ENCODE data around the gene KDM4C. TPM values are rescaled to one million over a fixed set of nuclear protein-coding genes. Genes with fewer than 3 reads are reported as not detected.

KDM4C gene
- total and polyA plus RNA-seq, 2 of the 8 experiments (the other 6 are each of a cell fraction or from before 2014, with no cell fraction given) = 13.0 to 26.1 TPM

- no peak overlapping the region for H3K4me3 ChIP-seq (ENCODE audit: extremely low read depth in 1 of 4, insufficient read depth in 2 of 4, low read depth in 3 of 4, low read length in 4 of 4)
- H2AK5ac ChIP-seq (ENCODE audit: low read depth, low read length) = no peak overlapping the region
- H3K23ac ChIP-seq (ENCODE audit: insufficient read length) = no peak overlapping the region
- H3K56ac ChIP-seq (replicated peaks; ENCODE audit: insufficient read length, low read depth, low read length) = no peak overlapping the region
- H3K79me2 ChIP-seq (ENCODE audit: control insufficient read depth in 1 of 2, insufficient read depth in 2 of 2, low read length in 2 of 2) = no peaks in the 10 kb centered on the region
- no peaks in the 10 kb centered on the region for H3K79me1 ChIP-seq (ENCODE audit: low read depth, low read length)
- FAIRE-seq = no peak
- no peak overlapping the region for H2BK12ac ChIP-seq (ENCODE audit: low read depth, low read length)
- no peak overlapping the region for H3K18ac ChIP-seq (ENCODE audit: extremely low read depth, low read length)
- H4K5ac ChIP-seq (ENCODE audit: insufficient read length, low read depth, low read length) = no peak overlapping the region
- no peaks in the 10 kb centered on the region for H4K20me1 ChIP-seq (replicated peaks in 1 of 2; ENCODE audit: control insufficient read depth in 1 of 2, insufficient read depth in 2 of 2, low read length in 2 of 2)
- H3K4ac ChIP-seq (replicated peaks; ENCODE audit: insufficient read length, low read depth, low read length) = no peak overlapping the region
- H3K27me3 ChIP-seq (replicated peaks in 1 of 4; ENCODE audit: control insufficient read depth in 3 of 4, extremely low read depth in 1 of 4, insufficient read depth in 3 of 4, low read length in 3 of 4) = no peaks in the 10 kb centered on the region
- TF ChIP-seq RXRA (IDR thresholded peaks at IDR 0.05; ENCODE audit: insufficient read depth, low read depth, low read length) = no peak
- TF ChIP-seq E2F6 (IDR thresholded peaks at IDR 0.05) = no peak
- TF ChIP-seq RFX5 (IDR thresholded peaks at IDR 0.05; ENCODE audit: borderline replicate concordance, low read depth, low read length) = no peak
- no peak for TF ChIP-seq ZNF274 (IDR thresholded peaks at IDR 0.05; ENCODE audit: borderline replicate concordance, extremely low read depth, low read length)
- TF ChIP-seq EP300 (IDR thresholded peaks at IDR 0.05; ENCODE audit: borderline replicate concordance in 1 of 2, low read depth in 2 of 2, low read length in 2 of 2) = no peak
- DNase-seq (ENCODE audit: low read depth in 1 of 2, low spot score in 2 of 2) = no peak
- ChIA-PET CTCF (ENCODE audit: partially characterized antibody) (interaction anchor here (1.4 kb wide), 1 partner anchor 17 kb away, joined by 3 read pairs; no protein-coding TSS in a partner anchor), POLR2A (ENCODE audit: partially characterized antibody) (no interaction called here)
- H2BK5ac ChIP-seq (ENCODE audit: low read depth, low read length) = no peak overlapping the region
- H4K91ac ChIP-seq (replicated peaks; ENCODE audit: insufficient read length, low read length) = no peak overlapping the region
- H3K23me2 ChIP-seq (ENCODE audit: low read depth, low read length) = no peaks in the 10 kb centered on the region; the same call in 1 of the 2 replicates
- H3K14ac ChIP-seq (ENCODE audit: insufficient read length) = no peak overlapping the region
- WGBS, 2 experiments (ENCODE audit: extremely low coverage in 1 of 2, insufficient coverage in 1 of 2, insufficient read length in 1 of 2, insufficient replicate concordance in 2 of 2, low coverage in 1 of 2, low lambda C conversion rate in 2 of 2, missing lambda C conversion rate in 1 of 2) = 89% methylated on average over 3 of the region's 3 CpGs; no CpG with 5 or more reads in 1 of the 2 experiments
- no peak overlapping the region for H3K9ac ChIP-seq (replicated peaks in 1 of 4; ENCODE audit: extremely low read depth in 1 of 4, low read depth in 3 of 4, low read length in 3 of 4)
- H3K4me2 ChIP-seq (ENCODE audit: insufficient read depth in 1 of 2, low read depth in 2 of 2, low read length in 2 of 2) = no peak overlapping the region
- H4K8ac ChIP-seq (ENCODE audit: extremely low read depth, insufficient read depth, low read length) = no peak overlapping the region
- no peak overlapping the region for H2BK20ac ChIP-seq (ENCODE audit: low read length)
- no peak overlapping the region for H3K27ac ChIP-seq (ENCODE audit: low read depth, low read length)
- H2AFZ ChIP-seq (ENCODE audit: low read length) = no peak overlapping the region
- peaks cover 0 to 3% (median 0%) of the 10 kb centered on the region in 4 experiments; a peak in 1 of 8 replicates for H3K36me3 ChIP-seq (ENCODE audit: control insufficient read depth in 2 of 4, insufficient read depth in 4 of 4, low read length in 3 of 4)
- H2BK15ac ChIP-seq (ENCODE audit: low read length) = no peak overlapping the region
- no peak overlapping the region for H2BK120ac ChIP-seq (replicated peaks; ENCODE audit: low read depth, low read length)
- H3K4me1 ChIP-seq (replicated peaks in 1 of 4; ENCODE audit: control insufficient read depth in 3 of 4, insufficient read depth in 4 of 4, low read length in 3 of 4) = no peaks in the 10 kb centered on the region
- no peaks in the 10 kb centered on the region for H3K9me3 ChIP-seq (ENCODE audit: insufficient read depth in 2 of 2, low read depth in 1 of 2, low read length in 1 of 2)
Observed at GRCh38 chr9:6894135-6894534, 136.4 kb downstream of the KDM4C start.

All from H1 (cell line).